Tibial nerve (tissue), 4 donors: ENCODE results near the gene ZNF407. TPM values are rescaled to one million over a fixed set of nuclear protein-coding genes. Genes with fewer than 3 reads are reported as not detected.

Experiments
- DNase-seq, 2 donors: peaks; one replicate each; pipeline ENCODE4 v3.0.0-alpha.2; 2019; ENCODE audit warnings: low spot score in 2 of 2
- H3K27ac ChIP-seq, 4 donors: fragments of 200-600 bp; sonication (generic) in 3 of 4; one replicate each; pipeline ENCODE4 v1.5.1; 2017 to 2019; ENCODE audit warnings: mild to moderate bottlenecking in 1 of 4
- H3K27me3 ChIP-seq, 2 donors: fragments of 200-600 bp; sonication (generic) in 1 of 2; one replicate each; pipeline versions ENCODE4 v1.5.1 to v1.6.0; 2017 to 2019
- H3K36me3 ChIP-seq, 3 donors: fragments of 200-600 bp; sonication (generic); one replicate each; pipeline ENCODE4 v1.5.1; 2018 to 2019
- H3K4me1 ChIP-seq, 4 donors: fragments of 200-600 bp; sonication (generic) in 3 of 4; one replicate each; pipeline ENCODE4 v1.5.1; 2017 to 2019
- H3K4me3 ChIP-seq, 4 donors: fragments of 200-600 bp; sonication (generic) in 3 of 4; one replicate each; pipeline ENCODE4 v1.5.1; 2017 to 2019; ENCODE audit warnings: mild to moderate bottlenecking in 1 of 4, moderate library complexity in 1 of 4
- H3K9me3 ChIP-seq, 4 donors: fragments of 200-600 bp; sonication (generic) in 3 of 4; one replicate each; pipeline ENCODE4 v1.5.1; 2017 to 2019
- CTCF ChIP-seq, 5 experiments: fragments of 200-600 bp in 3 of 5; fragments of 450-650 bp in 2 of 5; sonication (generic) in 3 of 5; IDR thresholded peaks; one replicate each; pipeline ENCODE4 v1.5.1; 2016 to 2019; ENCODE audit warnings: antibody characterized with exemption in 5 of 5, mild to moderate bottlenecking in 3 of 5, moderate library complexity in 2 of 5
- EP300 ChIP-seq, 2 donors: sonication (generic); formaldehyde crosslinking; IDR thresholded peaks; one replicate each; pipeline ENCODE4 v1.6.1; 2017; ENCODE audit warnings: antibody characterized with exemption in 2 of 2, mild to moderate bottlenecking in 1 of 2
- POLR2A ChIP-seq, 2 donors: fragments of 450-650 bp; IDR thresholded peaks; one replicate each; pipeline ENCODE4 v1.6.1; 2017; ENCODE audit warnings: antibody characterized with exemption in 2 of 2, mild to moderate bottlenecking in 2 of 2, moderate library complexity in 2 of 2
- WGBS, 2 donors: methylation state at CpG; one replicate each; pipeline ENCODE4 v1.1.5; 2018; 5-methylcytosine and 5-hydroxymethylcytosine counted together
- total RNA-seq, 4 donors: library from RNA; depleted of rRNA; stranded (reverse); fragments of >200 nt; gene quantifications; one replicate each; pipeline ENCODE4 v1.1.0, GENCODE V29; 2016

ZNF407 gene
- total RNA-seq, 4 donors from 2014 or later: 18.6 to 22.8 (median 19.6) TPM

- Histone ChIP-seq H3K9me3 (no peaks in the 10 kb centered on the region), H3K4me3 (no peak overlapping the region), H3K27ac (no peak overlapping the region), H3K36me3 (peaks cover 0 to 7% (median 0%) of the 10 kb centered on the region in 3 donors), H3K4me1 (no peaks in the 10 kb centered on the region), H3K27me3 (no peaks in the 10 kb centered on the region)
- 86 to 89% methylated on average over 4 of the region's 4 CpGs for WGBS, 2 donors
- TF ChIP-seq POLR2A (IDR thresholded peaks at IDR 0.05) (no peak), EP300 (IDR thresholded peaks at IDR 0.05) (no peak), CTCF (IDR thresholded peaks at IDR 0.05) (no peak)
- DNase-seq: no peak
Measured at GRCh38 chr18:74698881-74699280, 101.2 kb downstream of the ZNF407 start.

GRCh38 chr18:74699455-74699854, 101.8 kb downstream of the ZNF407 start:
- peaks cover 0 to 7% (median 0%) of the 10 kb centered on the region in 3 donors for H3K36me3 ChIP-seq
- no peak overlapping the region for H3K27ac ChIP-seq
- H3K4me3 ChIP-seq: no peak overlapping the region
- no peaks in the 10 kb centered on the region for H3K9me3 ChIP-seq
- no peak for TF ChIP-seq EP300 (IDR thresholded peaks at IDR 0.05)
- no peak for TF ChIP-seq CTCF (IDR thresholded peaks at IDR 0.05)
- no peak for TF ChIP-seq POLR2A (IDR thresholded peaks at IDR 0.05)
- no peak for DNase-seq
- WGBS, 2 donors: 85 to 86% methylated on average over 3 of the region's 3 CpGs
- H3K4me1 ChIP-seq: no peaks in the 10 kb centered on the region
- no peaks in the 10 kb centered on the region for H3K27me3 ChIP-seq

GRCh38 chr18:74702950-74703349, 105.3 kb downstream of the ZNF407 start:
- Histone ChIP-seq H3K27me3 (no peaks in the 10 kb centered on the region), H3K4me3 (no peak overlapping the region), H3K27ac (no peak overlapping the region), H3K36me3 (peaks cover 0 to 7% (median 0%) of the 10 kb centered on the region in 3 donors), H3K4me1 (no peaks in the 10 kb centered on the region), H3K9me3 (no peaks in the 10 kb centered on the region)
- no peak for DNase-seq
- TF ChIP-seq EP300 (IDR thresholded peaks at IDR 0.05) (no peak), CTCF (IDR thresholded peaks at IDR 0.05) (no peak), POLR2A (IDR thresholded peaks at IDR 0.05) (no peak)
- WGBS, 2 donors: 67 to 80% methylated on average over 3 of the region's 3 CpGs

GRCh38 chr18:74708169-74708568, 110.5 kb downstream of the ZNF407 start:
- Histone ChIP-seq H3K9me3 (no peaks in the 10 kb centered on the region), H3K4me3 (no peak overlapping the region), H3K4me1 (no peaks in the 10 kb centered on the region), H3K27ac (no peak overlapping the region), H3K36me3 (peaks cover 0 to under 1% (median 0%) of the 10 kb centered on the region in 3 donors), H3K27me3 (no peaks in the 10 kb centered on the region)
- no peak for DNase-seq
- no peak for TF ChIP-seq CTCF (IDR thresholded peaks at IDR 0.05)
- no peak for TF ChIP-seq EP300 (IDR thresholded peaks at IDR 0.05)
- TF ChIP-seq POLR2A (IDR thresholded peaks at IDR 0.05): no peak

- TF ChIP-seq POLR2A (IDR thresholded peaks at IDR 0.05) (no peak), EP300 (IDR thresholded peaks at IDR 0.05) (no peak), CTCF (IDR thresholded peaks at IDR 0.05) (no peak)
- no peaks in the 10 kb centered on the region for H3K4me1 ChIP-seq
- H3K27me3 ChIP-seq: no peaks in the 10 kb centered on the region
- 65 to 75% methylated on average over 3 of the region's 3 CpGs for WGBS, 2 donors
- H3K27ac ChIP-seq: no peak overlapping the region
- no peak for DNase-seq
- H3K9me3 ChIP-seq: no peaks in the 10 kb centered on the region
- no peak overlapping the region for H3K4me3 ChIP-seq
- no peaks in the 10 kb centered on the region for H3K36me3 ChIP-seq
Measured at GRCh38 chr18:74709452-74709851, 111.8 kb downstream of the ZNF407 start.
